Activated CD4-positive, alpha-beta T cell treated with anti-CD3 and anti-CD28 coated beads for 4 hours (primary cell): ENCODE data around the gene RABL2B.
A peak's percentile ranks its signal among the peaks of the same experiment; 100 is the strongest.

Experiments
- DNase-seq, 2 donors: peaks; one replicate each; pipeline ENCODE4 v3.0.0-alpha.2; 2020

The RABL2B gene

GRCh38 chr22:50737728-50738648 is 45.4 kb downstream of the RABL2B start, which contains the start of gene ACR:
TSS of gene ACR (plus strand) at chr22:50738204. CDS start at chr22:50738236, 32 bp downstream.
- no peak for DNase-seq

- DNase-seq: no peak
These were observed 47.8 kb downstream of the RABL2B start for GRCh38 chr22:50735739-50736030.

GRCh38 chr22:50734986-50735738 is 48.3 kb downstream of the RABL2B start:
- no peak for DNase-seq

- DNase-seq: no peak
These were observed 49.1 kb downstream of the RABL2B start for GRCh38 chr22:50734343-50734771.

- DNase-seq: no peak
These were observed 49.7 kb downstream of the RABL2B start for GRCh38 chr22:50733521-50734342.

- no peak for DNase-seq
These were observed 50.8 kb downstream of the RABL2B start for GRCh38 chr22:50732681-50733080.

GRCh38 chr22:50731811-50732624 is 51.4 kb downstream of the RABL2B start:
- peak; percentile 51 to 66 for DNase-seq

GRCh38 chr22:50730941-50731661 is 52.3 kb downstream of the RABL2B start:
- DNase-seq: no peak

- DNase-seq: no peak
These were observed 53.2 kb downstream of the RABL2B start for GRCh38 chr22:50730013-50730891.

GRCh38 chr22:50729391-50730012 is 53.9 kb downstream of the RABL2B start:
- DNase-seq: no peak

- DNase-seq: no peak
These were observed 54.9 kb downstream of the RABL2B start for GRCh38 chr22:50728523-50728931.

GRCh38 chr22:50727678-50728522 is 55.5 kb downstream of the RABL2B start:
- no peak for DNase-seq

GRCh38 chr22:50726643-50727340 is 56.6 kb downstream of the RABL2B start:
- no peak for DNase-seq

GRCh38 chr22:50725597-50725996 is 57.8 kb downstream of the RABL2B start:
- DNase-seq: no peak

GRCh38 chr22:50724616-50725015 is 58.8 kb downstream of the RABL2B start:
- no peak for DNase-seq

GRCh38 chr22:50723991-50724390 is 59.4 kb downstream of the RABL2B start:
- no peak for DNase-seq

GRCh38 chr22:50722716-50723428 is 60.6 kb downstream of the RABL2B start:
- no peak for DNase-seq
